Lower leg skin (tissue), 3 donors: Measurements from ENCODE around the gene VSNL1.

Experiments used
- POLR2A ChIP-seq, 2 donors: fragments of 450-650 bp; IDR thresholded peaks; one replicate each; pipeline ENCODE4 v1.6.1; 2016 to 2017; ENCODE audit warnings: antibody characterized with exemption in 2 of 2, mild to moderate bottlenecking in 1 of 2, moderate library complexity in 1 of 2
- TF ChIP-seq, protein P1 (sequence below), 3 donors: fragments of 450-650 bp; IDR thresholded peaks; one replicate each; pipeline ENCODE4 v1.5.1; 2016; ENCODE audit warnings: antibody characterized with exemption in 3 of 3, mild to moderate bottlenecking in 3 of 3, moderate library complexity in 2 of 3

DNA sequence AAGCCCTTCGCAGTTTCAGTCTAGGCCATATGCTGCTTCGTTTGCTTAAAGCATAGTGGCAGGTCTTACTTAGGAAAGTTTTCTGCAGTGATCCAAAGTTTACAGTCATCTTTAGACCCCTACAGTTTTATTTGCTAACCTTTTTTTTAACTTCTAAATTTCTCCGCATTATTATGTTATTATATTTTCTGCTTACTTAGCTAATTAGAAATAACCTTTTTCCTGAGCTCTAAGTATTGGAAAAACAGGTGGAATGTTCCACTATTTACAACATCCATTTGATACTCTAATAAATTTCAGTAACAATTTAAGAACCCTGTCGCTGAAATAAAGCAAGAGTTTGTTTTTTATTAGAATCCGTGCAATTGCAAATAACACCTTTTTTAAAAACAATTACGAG lies 18.2 kb upstream of the VSNL1 start:
- TF ChIP-seq, protein P1, sequence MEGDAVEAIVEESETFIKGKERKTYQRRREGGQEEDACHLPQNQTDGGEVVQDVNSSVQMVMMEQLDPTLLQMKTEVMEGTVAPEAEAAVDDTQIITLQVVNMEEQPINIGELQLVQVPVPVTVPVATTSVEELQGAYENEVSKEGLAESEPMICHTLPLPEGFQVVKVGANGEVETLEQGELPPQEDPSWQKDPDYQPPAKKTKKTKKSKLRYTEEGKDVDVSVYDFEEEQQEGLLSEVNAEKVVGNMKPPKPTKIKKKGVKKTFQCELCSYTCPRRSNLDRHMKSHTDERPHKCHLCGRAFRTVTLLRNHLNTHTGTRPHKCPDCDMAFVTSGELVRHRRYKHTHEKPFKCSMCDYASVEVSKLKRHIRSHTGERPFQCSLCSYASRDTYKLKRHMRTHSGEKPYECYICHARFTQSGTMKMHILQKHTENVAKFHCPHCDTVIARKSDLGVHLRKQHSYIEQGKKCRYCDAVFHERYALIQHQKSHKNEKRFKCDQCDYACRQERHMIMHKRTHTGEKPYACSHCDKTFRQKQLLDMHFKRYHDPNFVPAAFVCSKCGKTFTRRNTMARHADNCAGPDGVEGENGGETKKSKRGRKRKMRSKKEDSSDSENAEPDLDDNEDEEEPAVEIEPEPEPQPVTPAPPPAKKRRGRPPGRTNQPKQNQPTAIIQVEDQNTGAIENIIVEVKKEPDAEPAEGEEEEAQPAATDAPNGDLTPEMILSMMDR (IDR thresholded peaks at IDR 0.05), result no peak
- no peak for TF ChIP-seq POLR2A (IDR thresholded peaks at IDR 0.05)
